Body of pancreas (tissue), 4 donors: Measurements from ENCODE around the gene NHSL1. TPM values are rescaled to one million over a fixed set of nuclear protein-coding genes. Genes with fewer than 3 reads are reported as not detected.

Experiments
- ATAC-seq: fragments of 150-250 bp; one replicate; pipeline ENCODE4 v1.9.1; 2016
- DNase-seq, 4 donors: peaks; one replicate each; pipeline ENCODE4 v3.0.0-alpha.2; 2019
- H3K27ac ChIP-seq, 4 donors: fragments of 200-600 bp; sonication (generic); 1 replicate in 3 of 4; 2 replicates in 1 of 4; pipeline versions ENCODE4 v1.5.1 to v1.6.1; 2016 to 2019; ENCODE audit warnings: mild to moderate bottlenecking in 1 of 4, mixed read lengths in 1 of 4, moderate library complexity in 1 of 4
- H3K27me3 ChIP-seq, 2 donors: fragments of 200-600 bp; sonication (generic); one replicate each; pipeline ENCODE4 v1.6.0; 2016; ENCODE audit warnings: mild to moderate bottlenecking in 1 of 2
- H3K36me3 ChIP-seq, 2 donors: fragments of 200-600 bp; sonication (generic); replicated peaks in 1 of 2; 2 replicates each; pipeline ENCODE4 v1.5.1; 2016; ENCODE audit warnings: low read depth in 2 of 2; ENCODE audit not compliant: insufficient read depth in 1 of 2
- H3K4me1 ChIP-seq: fragments of 200-600 bp; sonication (generic); one replicate; pipeline ENCODE4 v1.6.0; 2016
- H3K4me3 ChIP-seq, 2 donors: fragments of 200-600 bp; sonication (generic); 1 replicate in 1 of 2; 2 replicates in 1 of 2; pipeline ENCODE4 v1.5.1; 2016 to 2019
- H3K9me3 ChIP-seq, 3 donors: fragments of 200-600 bp; sonication (generic); 1 replicate in 2 of 3; 2 replicates in 1 of 3; pipeline ENCODE4 v1.5.1; 2016
- POLR2A ChIP-seq, 3 donors: fragments of 450-650 bp; IDR thresholded peaks; one replicate each; pipeline ENCODE4 v1.6.1; 2016; ENCODE audit warnings: antibody characterized with exemption in 3 of 3, mild to moderate bottlenecking in 2 of 3
- WGBS, 2 donors: methylation state at CpG; one replicate each; pipeline ENCODE4 v1.1.5; 2017; 5-methylcytosine and 5-hydroxymethylcytosine counted together
- intact Hi-C: fragments of 100-400 bp; cut with DNase I; formaldehyde crosslinking; loops from one replicate; pipeline ENCODE4 v1.15.1; 2023
- total RNA-seq, 2 donors: library from RNA; depleted of rRNA; stranded (reverse); fragments of >200 nt; gene quantifications; one replicate each; pipeline ENCODE4 v1.1.0, GENCODE V29; 2016
- TF ChIP-seq, protein P1 (sequence below), 7 experiments: fragments of 450-650 bp in 4 of 7; fragments of 200-600 bp in 3 of 7; sonication (generic) in 3 of 7; IDR thresholded peaks; one replicate each; pipeline ENCODE4 v1.5.1; 2016 to 2019; ENCODE audit warnings: antibody characterized with exemption in 7 of 7

The NHSL1 gene
- total RNA-seq, 2 donors from 2014 or later: 5.2 to 7.3 TPM

DNA sequence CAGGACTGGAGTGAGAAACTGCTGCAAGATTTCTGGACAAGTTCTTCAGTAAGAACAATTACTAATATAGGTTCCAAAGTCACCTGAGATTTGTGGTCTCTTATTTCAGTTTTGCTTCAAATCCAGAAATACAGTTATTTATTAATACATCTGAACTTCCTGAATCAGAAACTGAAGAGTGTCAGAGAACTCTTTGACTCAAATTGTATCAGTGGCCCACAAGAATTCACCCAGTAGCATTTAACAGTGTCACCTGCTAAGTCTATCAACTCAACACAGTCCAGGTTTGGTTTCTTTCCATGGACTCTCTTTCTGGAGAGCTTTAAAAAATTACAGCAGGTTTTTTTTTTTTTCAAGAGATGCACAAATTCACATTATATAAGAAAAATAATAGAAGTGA is 18.8 kb upstream of the NHSL1 start:
- intact Hi-C loops: no loop called here
- DNase-seq (no peak), ATAC-seq (no peak)
- Histone ChIP-seq H3K36me3 (no peaks in the 10 kb centered on the region), H3K4me1 (peaks cover 3% of the 10 kb centered on the region), H3K4me3 (no peak overlapping the region), H3K27me3 (no peaks in the 10 kb centered on the region), H3K27ac (no peak overlapping the region), H3K9me3 (no peaks in the 10 kb centered on the region)
- TF ChIP-seq POLR2A (IDR thresholded peaks at IDR 0.05): no peak
- TF ChIP-seq, protein P1, sequence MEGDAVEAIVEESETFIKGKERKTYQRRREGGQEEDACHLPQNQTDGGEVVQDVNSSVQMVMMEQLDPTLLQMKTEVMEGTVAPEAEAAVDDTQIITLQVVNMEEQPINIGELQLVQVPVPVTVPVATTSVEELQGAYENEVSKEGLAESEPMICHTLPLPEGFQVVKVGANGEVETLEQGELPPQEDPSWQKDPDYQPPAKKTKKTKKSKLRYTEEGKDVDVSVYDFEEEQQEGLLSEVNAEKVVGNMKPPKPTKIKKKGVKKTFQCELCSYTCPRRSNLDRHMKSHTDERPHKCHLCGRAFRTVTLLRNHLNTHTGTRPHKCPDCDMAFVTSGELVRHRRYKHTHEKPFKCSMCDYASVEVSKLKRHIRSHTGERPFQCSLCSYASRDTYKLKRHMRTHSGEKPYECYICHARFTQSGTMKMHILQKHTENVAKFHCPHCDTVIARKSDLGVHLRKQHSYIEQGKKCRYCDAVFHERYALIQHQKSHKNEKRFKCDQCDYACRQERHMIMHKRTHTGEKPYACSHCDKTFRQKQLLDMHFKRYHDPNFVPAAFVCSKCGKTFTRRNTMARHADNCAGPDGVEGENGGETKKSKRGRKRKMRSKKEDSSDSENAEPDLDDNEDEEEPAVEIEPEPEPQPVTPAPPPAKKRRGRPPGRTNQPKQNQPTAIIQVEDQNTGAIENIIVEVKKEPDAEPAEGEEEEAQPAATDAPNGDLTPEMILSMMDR (IDR thresholded peaks at IDR 0.05): no peak

DNA sequence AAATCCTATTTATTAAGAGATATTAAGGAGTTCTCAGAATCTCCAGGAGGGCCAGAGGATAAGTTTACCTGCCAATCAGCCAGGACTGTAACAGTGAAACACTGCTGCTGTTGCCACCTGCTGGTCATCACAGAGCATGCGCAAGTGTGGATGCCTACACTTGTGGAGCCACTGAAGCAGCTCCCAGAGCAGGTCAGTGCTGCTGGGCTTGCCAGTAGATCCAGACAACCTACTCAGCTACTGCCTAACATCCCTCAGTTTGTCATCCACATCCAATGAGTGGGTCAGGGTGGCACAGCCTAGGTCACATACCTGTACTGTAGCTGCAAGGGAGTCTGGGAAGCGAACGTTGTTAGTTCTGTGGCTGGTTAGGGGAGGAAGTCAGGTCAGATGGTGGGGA is 18.3 kb upstream of the NHSL1 start:
- intact Hi-C loops: no loop called here

DNA sequence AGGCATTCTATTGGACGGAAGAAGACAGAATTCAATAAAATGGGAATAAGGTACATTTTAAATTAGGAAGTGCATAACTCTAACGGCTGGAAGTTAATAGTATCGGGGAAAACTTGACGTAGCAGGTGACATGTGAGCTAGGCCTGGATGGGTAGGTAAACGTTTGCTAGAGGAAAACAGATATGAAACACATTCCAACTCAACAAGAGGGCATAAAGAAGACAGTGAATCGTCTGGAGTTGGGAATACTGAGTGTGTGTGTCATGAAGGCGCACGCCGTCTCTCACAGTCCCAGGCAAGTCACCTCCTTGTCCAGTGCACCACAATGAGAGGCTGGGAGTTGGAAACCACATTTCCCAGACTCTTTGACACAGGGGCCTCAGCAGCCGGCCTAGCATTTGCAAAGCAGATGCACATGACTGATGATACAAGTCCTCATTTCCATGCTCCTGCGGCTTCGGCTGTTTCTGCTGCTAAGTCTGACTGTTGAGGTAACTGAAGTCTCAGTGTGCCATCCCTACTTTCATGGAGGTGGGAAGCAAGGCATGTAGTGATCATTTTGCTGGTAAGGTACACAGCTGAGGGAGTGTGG is 16.5 kb upstream of the NHSL1 start:
- TF ChIP-seq POLR2A (IDR thresholded peaks at IDR 0.05): no peak
- TF ChIP-seq, protein P1 (IDR thresholded peaks at IDR 0.05): no peak
- WGBS, 2 donors: 87 to 89% methylated on average over 12 of the region's 12 CpGs
- ATAC-seq (no peak), DNase-seq (no peak)
- Histone ChIP-seq H3K36me3 (no peaks in the 10 kb centered on the region), H3K4me1 (peaks cover 3% of the 10 kb centered on the region), H3K9me3 (no peaks in the 10 kb centered on the region), H3K4me3 (no peak overlapping the region), H3K27me3 (no peaks in the 10 kb centered on the region), H3K27ac (no peak overlapping the region)
- intact Hi-C loops: no loop called here

More for the DNA sequence above, 18.3 kb upstream of the NHSL1 start:
- Histone ChIP-seq H3K4me3 (no peak overlapping the region), H3K9me3 (no peaks in the 10 kb centered on the region), H3K4me1 (peaks cover 3% of the 10 kb centered on the region), H3K27ac (no peak overlapping the region), H3K27me3 (no peaks in the 10 kb centered on the region), H3K36me3 (no peaks in the 10 kb centered on the region)
- TF ChIP-seq, protein P1 (IDR thresholded peaks at IDR 0.05): peak; percentile 21 to 50 (median 43)
- no peak for TF ChIP-seq POLR2A (IDR thresholded peaks at IDR 0.05)
- peak; percentile 65 for ATAC-seq
- DNase-seq: peak; percentile 43 to 55 (median 50)
- WGBS, 2 donors: 78 to 93% methylated on average over 3 of the region's 3 CpGs

DNA sequence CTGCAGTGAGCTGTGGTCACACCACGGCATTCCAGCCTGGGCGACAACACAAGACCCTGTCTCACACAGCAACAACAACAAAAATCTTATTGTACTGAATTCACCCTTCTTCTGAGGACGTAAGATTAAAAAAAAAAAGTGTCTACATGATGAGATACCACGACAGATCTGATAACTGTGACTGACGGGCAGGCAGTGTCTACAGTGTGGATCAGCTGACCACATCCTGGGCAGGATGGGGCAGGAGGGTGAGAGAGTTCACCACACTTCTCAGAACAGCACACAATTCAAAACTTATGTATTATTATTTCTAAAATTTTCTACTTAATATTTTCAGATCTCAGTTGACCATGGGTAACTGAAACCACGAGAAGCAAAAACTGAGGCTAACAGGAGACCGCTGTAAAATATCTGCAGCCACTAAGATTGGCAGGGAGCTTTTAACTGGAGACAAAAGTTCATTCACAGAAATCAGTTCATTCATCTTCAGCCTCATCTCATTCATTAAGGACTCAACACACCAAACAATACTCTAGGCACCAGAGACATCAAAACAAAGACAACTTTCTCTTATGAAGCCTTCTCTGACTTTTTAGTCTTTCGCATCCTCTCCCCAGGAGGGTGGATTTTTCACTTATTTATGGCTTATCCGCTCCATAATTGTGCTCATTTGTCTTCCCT is 15.7 kb upstream of the NHSL1 start:
- Histone ChIP-seq H3K4me1 (no peaks in the 10 kb centered on the region), H3K36me3 (no peaks in the 10 kb centered on the region), H3K9me3 (no peaks in the 10 kb centered on the region), H3K4me3 (no peak overlapping the region), H3K27me3 (no peaks in the 10 kb centered on the region), H3K27ac (no peak overlapping the region)
- intact Hi-C loops: loop anchor here (5.0 kb wide), 1 partner anchor 83 kb away; no protein-coding TSS in a partner anchor
- TF ChIP-seq, protein P1 (IDR thresholded peaks at IDR 0.05): no peak
- no peak for TF ChIP-seq POLR2A (IDR thresholded peaks at IDR 0.05)
- WGBS, 2 donors: 86 to 88% methylated on average over 9 of the region's 9 CpGs
- no peak for ATAC-seq
- DNase-seq: no peak
